GM12892 (cell line): ENCODE results near the gene ABLIM2.

Experiments
- DNase-seq: peaks from one replicate; pipeline ENCODE4 v3.0.0; 2011; ENCODE audit not compliant: insufficient read length
- FAIRE-seq: peaks from 2 replicates; lab custom pipeline; 2011; peaks lifted over from hg19 to GRCh38; lab: Jason Lieb, UNC
- POLR2A ChIP-seq: IDR thresholded peaks from 2 replicates; pipeline ENCODE4 v1.6.1; 2011; ENCODE audit warnings: low read depth, low read length, control low read depth
- POLR2AphosphoS5 ChIP-seq: IDR thresholded peaks from 2 replicates; pipeline ENCODE4 v1.6.1; 2011; ENCODE audit warnings: low read depth, low read length, control low read depth
- TAF1 ChIP-seq: IDR thresholded peaks from 2 replicates; pipeline ENCODE4 v1.6.1; 2011; ENCODE audit warnings: low read depth, mild to moderate bottlenecking, control low read depth, low read length, borderline replicate concordance

Gene ABLIM2

GRCh38 chr4:8152090-8152864 lies 6.3 kb downstream of the ABLIM2 start:
- no peak for TF ChIP-seq POLR2A
- no peak for TF ChIP-seq POLR2AphosphoS5
- TF ChIP-seq TAF1: no peak
- no peak for FAIRE-seq
- DNase-seq: no peak

- FAIRE-seq (no peak), DNase-seq (no peak)
- TF ChIP-seq POLR2AphosphoS5 (no peak), POLR2A (no peak), TAF1 (no peak)
Measured at GRCh38 chr4:8151165-8151650, 7.4 kb downstream of the ABLIM2 start.

GRCh38 chr4:8150152-8151090 lies 8.2 kb downstream of the ABLIM2 start:
- DNase-seq (no peak), FAIRE-seq (no peak)
- TF ChIP-seq POLR2AphosphoS5 (no peak), TAF1 (no peak), POLR2A (no peak)

- FAIRE-seq: no peak
- no peak for DNase-seq
- TF ChIP-seq TAF1 (no peak), POLR2AphosphoS5 (no peak), POLR2A (no peak)
Measured at GRCh38 chr4:8149664-8150063, 8.9 kb downstream of the ABLIM2 start.

- no peak for TF ChIP-seq POLR2A
- no peak for TF ChIP-seq TAF1
- FAIRE-seq (no peak), DNase-seq (no peak)
Measured at GRCh38 chr4:8148785-8149435, 9.7 kb downstream of the ABLIM2 start.

- no peak for TF ChIP-seq TAF1
- TF ChIP-seq POLR2AphosphoS5: no peak
- no peak for TF ChIP-seq POLR2A
- FAIRE-seq (no peak), DNase-seq (no peak)
Measured at GRCh38 chr4:8148159-8148558, 10.5 kb downstream of the ABLIM2 start.

- FAIRE-seq: no peak
- no peak for TF ChIP-seq TAF1
- no peak for DNase-seq
Measured at GRCh38 chr4:8147231-8147970, 11.2 kb downstream of the ABLIM2 start.

GRCh38 chr4:8146157-8146556 lies 12.5 kb downstream of the ABLIM2 start:
- FAIRE-seq: no peak
- no peak for DNase-seq
- TF ChIP-seq TAF1: no peak
- TF ChIP-seq POLR2A: no peak
- no peak for TF ChIP-seq POLR2AphosphoS5

- DNase-seq: no peak
- FAIRE-seq: no peak
- no peak for TF ChIP-seq TAF1
- no peak for TF ChIP-seq POLR2A
- no peak for TF ChIP-seq POLR2AphosphoS5
Measured at GRCh38 chr4:8144359-8144758, 14.3 kb downstream of the ABLIM2 start.

- TF ChIP-seq POLR2AphosphoS5 (no peak), POLR2A (no peak), TAF1 (no peak)
Measured at GRCh38 chr4:8143392-8144140, 15.0 kb downstream of the ABLIM2 start.

More at GRCh38 chr4:8143392-8144140, 15.0 kb downstream of the ABLIM2 start:
- no peak for FAIRE-seq
- DNase-seq: no peak
